HCEC 1CT (cell line): Measurements from ENCODE around the gene CDAN1.
A peak's percentile ranks its signal among the peaks of the same experiment; 100 is the strongest.

Experiments
- DNase-seq: peaks from one replicate; pipeline ENCODE4 v3.0.0-alpha.2; 2017

Gene CDAN1

GRCh38 chr15:42707873-42708544 is 28.9 kb downstream of the CDAN1 start:
- no peak for DNase-seq

GRCh38 chr15:42707068-42707467 is 29.9 kb downstream of the CDAN1 start:
- no peak for DNase-seq

- DNase-seq, result no peak
Observed at GRCh38 chr15:42705336-42705735, 31.6 kb downstream of the CDAN1 start.

- DNase-seq, result peak; percentile 52
Observed at GRCh38 chr15:42704492-42704926, 32.4 kb downstream of the CDAN1 start.

- no peak for DNase-seq
Observed at GRCh38 chr15:42696626-42697025, 40.3 kb downstream of the CDAN1 start.

- no peak for DNase-seq
Observed at GRCh38 chr15:42695527-42696071, 41.3 kb downstream of the CDAN1 start.

GRCh38 chr15:42694398-42694797 is 42.5 kb downstream of the CDAN1 start:
- no peak for DNase-seq

- no peak for DNase-seq
Observed at GRCh38 chr15:42693942-42694341, 43.0 kb downstream of the CDAN1 start.

- DNase-seq, result no peak
Observed at GRCh38 chr15:42693496-42693895, 43.4 kb downstream of the CDAN1 start.

GRCh38 chr15:42692997-42693396 is 43.9 kb downstream of the CDAN1 start:
- DNase-seq, result no peak

GRCh38 chr15:42692536-42692935 is 44.4 kb downstream of the CDAN1 start:
- DNase-seq, result no peak

GRCh38 chr15:42691770-42692169 is 45.2 kb downstream of the CDAN1 start:
- DNase-seq, result no peak

- DNase-seq, result no peak
Observed at GRCh38 chr15:42691308-42691707, 45.6 kb downstream of the CDAN1 start.

GRCh38 chr15:42688301-42688700 is 48.6 kb downstream of the CDAN1 start:
- DNase-seq, result no peak

GRCh38 chr15:42687740-42688139 is 49.2 kb downstream of the CDAN1 start:
- no peak for DNase-seq

GRCh38 chr15:42686281-42686680 is 50.6 kb downstream of the CDAN1 start:
- DNase-seq, result no peak

- no peak for DNase-seq
Observed at GRCh38 chr15:42681119-42681518, 55.8 kb downstream of the CDAN1 start.

GRCh38 chr15:42680142-42680482 is 56.8 kb downstream of the CDAN1 start:
- DNase-seq, result peak; percentile 9

- no peak for DNase-seq
Observed at GRCh38 chr15:42679285-42680141, 57.4 kb downstream of the CDAN1 start.

- no peak for DNase-seq
Observed at GRCh38 chr15:42675021-42675420, 61.9 kb downstream of the CDAN1 start.

GRCh38 chr15:42674472-42674871 is 62.5 kb downstream of the CDAN1 start:
- DNase-seq, result no peak
